GM21576 (cell line): ENCODE results near the gene PRODH2.
"Not testable (repeated sequence)": the region's sequence is repeated elsewhere in the genome, so short reads cannot be mapped to it uniquely, and the experiment has no call there.

Source experiments
- ATAC-seq: cut with Tn5 transposase; IDR thresholded peaks from one replicate; pipeline ENCODE4 v1.9.1; 2021; ENCODE audit warnings: mild to moderate bottlenecking, moderate library complexity; ENCODE audit not compliant: unreplicated experiment

PRODH2 gene

GRCh38 chr19:35783469-35784434 is 28.9 kb downstream of the PRODH2 start:
- no peak for ATAC-seq

GRCh38 chr19:35782589-35782988 is 30.1 kb downstream of the PRODH2 start:
- no peak for ATAC-seq

- ATAC-seq, result no peak
Measured at GRCh38 chr19:35781650-35782049, 31.0 kb downstream of the PRODH2 start.

- ATAC-seq, result no peak
Measured at GRCh38 chr19:35780717-35781116, 31.9 kb downstream of the PRODH2 start.

- ATAC-seq, result no peak
Measured at GRCh38 chr19:35780058-35780457, 32.6 kb downstream of the PRODH2 start.

- no peak for ATAC-seq
Measured at GRCh38 chr19:35779033-35779432, 33.6 kb downstream of the PRODH2 start.

- ATAC-seq, result no peak
Measured at GRCh38 chr19:35777961-35778360, 34.7 kb downstream of the PRODH2 start.

GRCh38 chr19:35777086-35777841 is 35.4 kb downstream of the PRODH2 start:
- ATAC-seq, result no peak

- no peak for ATAC-seq
Measured at GRCh38 chr19:35776102-35776788, 36.4 kb downstream of the PRODH2 start.

GRCh38 chr19:35775298-35776101 is 37.1 kb downstream of the PRODH2 start, which contains the start of gene ARHGAP33:
Gene ARHGAP33, plus strand, starts transcription at chr19:35775564. Its CDS starts 95 bp downstream, at chr19:35775659.
- peak; percentile 89 for ATAC-seq

- ATAC-seq, result no peak
Measured at GRCh38 chr19:35775046-35775297, 37.7 kb downstream of the PRODH2 start.

- ATAC-seq, result no peak
Measured at GRCh38 chr19:35774274-35775045, 38.2 kb downstream of the PRODH2 start.

- no peak for ATAC-seq
Measured at GRCh38 chr19:35773020-35773806, 39.4 kb downstream of the PRODH2 start.

GRCh38 chr19:35772362-35772761 is 40.3 kb downstream of the PRODH2 start:
- not testable (repeated sequence) for ATAC-seq

GRCh38 chr19:35768082-35768421 is 44.6 kb downstream of the PRODH2 start:
- no peak for ATAC-seq

GRCh38 chr19:35767288-35768081 is 45.2 kb downstream of the PRODH2 start:
- ATAC-seq, result no peak

GRCh38 chr19:35766571-35767104 is 46.0 kb downstream of the PRODH2 start:
- no peak for ATAC-seq
